Osteocyte (in vitro differentiated cells): ENCODE results near the gene TMEM108. TPM values are rescaled to one million over a fixed set of nuclear protein-coding genes. Genes with fewer than 3 reads are reported as not detected.

Experiments used
- DNase-seq: peaks from one replicate; pipeline ENCODE4 v3.0.0; 2021; ENCODE audit warnings: mixed read lengths; ENCODE audit not compliant: unreplicated experiment; ENCODE audit errors: extremely low spot score
- H3K27ac Mint-ChIP-seq: one replicate; pipeline ENCODE4 v1.8.0; 2021; ENCODE audit warnings: mild to moderate bottlenecking, mixed read lengths; ENCODE audit not compliant: unreplicated experiment
- H3K27me3 Mint-ChIP-seq: one replicate; pipeline ENCODE4 v1.8.0; 2021; ENCODE audit warnings: mixed read lengths; ENCODE audit not compliant: unreplicated experiment
- H3K36me3 Mint-ChIP-seq: one replicate; pipeline ENCODE4 v1.8.0; 2021; ENCODE audit warnings: mixed read lengths; ENCODE audit not compliant: unreplicated experiment
- H3K4me1 Mint-ChIP-seq: one replicate; pipeline ENCODE4 v1.8.0; 2021; ENCODE audit warnings: mixed read lengths; ENCODE audit not compliant: unreplicated experiment
- H3K4me3 Mint-ChIP-seq: one replicate; pipeline ENCODE4 v1.8.0; 2021; ENCODE audit warnings: mild to moderate bottlenecking, moderate library complexity, mixed read lengths; ENCODE audit not compliant: unreplicated experiment
- H3K9me3 Mint-ChIP-seq: one replicate; pipeline ENCODE4 v1.8.0; 2021; ENCODE audit warnings: mixed read lengths; ENCODE audit not compliant: unreplicated experiment
- CTCF ChIP-seq: fragments of 200-600 bp; sonication (generic); IDR thresholded peaks from 2 replicates; pipeline ENCODE4 v1.5.0; 2021; ENCODE audit warnings: antibody characterized with exemption, mild to moderate bottlenecking, moderate library complexity
- total RNA-seq: library from RNA; stranded (reverse); gene quantifications from 2 replicates; pipeline ENCODE4 v1.2.1, GENCODE V29; 2021

Gene TMEM108
- total RNA-seq, 1 donor from 2014 or later = 3.7 TPM

GRCh38 chr3:133289322-133289721 lies 251.1 kb downstream of the TMEM108 start:
- Mint-ChIP-seq H3K27me3 (no peaks in the 10 kb centered on the region), H3K27ac (no peak overlapping the region), H3K36me3 (no peaks in the 10 kb centered on the region), H3K9me3 (no peaks in the 10 kb centered on the region), H3K4me3 (no peak overlapping the region), H3K4me1 (peaks cover 11% of the 10 kb centered on the region)
- DNase-seq = no peak
- no peak for TF ChIP-seq CTCF

- no peak for DNase-seq
- Mint-ChIP-seq H3K27ac (no peak overlapping the region), H3K9me3 (no peaks in the 10 kb centered on the region), H3K4me1 (peaks cover 39% of the 10 kb centered on the region), H3K27me3 (no peaks in the 10 kb centered on the region), H3K4me3 (no peak overlapping the region), H3K36me3 (no peaks in the 10 kb centered on the region)
- no peak for TF ChIP-seq CTCF
These were observed 254.1 kb downstream of the TMEM108 start for GRCh38 chr3:133292296-133292695.

- Mint-ChIP-seq H3K27me3 (no peaks in the 10 kb centered on the region), H3K27ac (no peak overlapping the region), H3K4me1 (peaks cover 39% of the 10 kb centered on the region), H3K9me3 (no peaks in the 10 kb centered on the region), H3K36me3 (no peaks in the 10 kb centered on the region), H3K4me3 (no peak overlapping the region)
- no peak for DNase-seq
- no peak for TF ChIP-seq CTCF
These were observed 255.4 kb downstream of the TMEM108 start for GRCh38 chr3:133293397-133294110.

GRCh38 chr3:133294253-133294652 lies 256.1 kb downstream of the TMEM108 start:
- Mint-ChIP-seq H3K27me3 (no peaks in the 10 kb centered on the region), H3K27ac (no peak overlapping the region), H3K36me3 (no peaks in the 10 kb centered on the region), H3K9me3 (no peaks in the 10 kb centered on the region), H3K4me1 (peaks cover 39% of the 10 kb centered on the region), H3K4me3 (no peak overlapping the region)
- no peak for TF ChIP-seq CTCF
- no peak for DNase-seq

GRCh38 chr3:133295199-133295901 lies 257.2 kb downstream of the TMEM108 start:
- Mint-ChIP-seq H3K4me1 (peaks cover 39% of the 10 kb centered on the region), H3K4me3 (no peak overlapping the region), H3K27ac (peak overlapping the region; percentile 72), H3K27me3 (no peaks in the 10 kb centered on the region), H3K9me3 (no peaks in the 10 kb centered on the region), H3K36me3 (no peaks in the 10 kb centered on the region)
- no peak for TF ChIP-seq CTCF
- DNase-seq = no peak
